Measurements from ENCODE around the gene ETF1.
"Not testable (repeated sequence)": the region's sequence is repeated elsewhere in the genome, so short reads cannot be mapped to it uniquely, and the experiment has no call there.

ETF1 gene

DNA sequence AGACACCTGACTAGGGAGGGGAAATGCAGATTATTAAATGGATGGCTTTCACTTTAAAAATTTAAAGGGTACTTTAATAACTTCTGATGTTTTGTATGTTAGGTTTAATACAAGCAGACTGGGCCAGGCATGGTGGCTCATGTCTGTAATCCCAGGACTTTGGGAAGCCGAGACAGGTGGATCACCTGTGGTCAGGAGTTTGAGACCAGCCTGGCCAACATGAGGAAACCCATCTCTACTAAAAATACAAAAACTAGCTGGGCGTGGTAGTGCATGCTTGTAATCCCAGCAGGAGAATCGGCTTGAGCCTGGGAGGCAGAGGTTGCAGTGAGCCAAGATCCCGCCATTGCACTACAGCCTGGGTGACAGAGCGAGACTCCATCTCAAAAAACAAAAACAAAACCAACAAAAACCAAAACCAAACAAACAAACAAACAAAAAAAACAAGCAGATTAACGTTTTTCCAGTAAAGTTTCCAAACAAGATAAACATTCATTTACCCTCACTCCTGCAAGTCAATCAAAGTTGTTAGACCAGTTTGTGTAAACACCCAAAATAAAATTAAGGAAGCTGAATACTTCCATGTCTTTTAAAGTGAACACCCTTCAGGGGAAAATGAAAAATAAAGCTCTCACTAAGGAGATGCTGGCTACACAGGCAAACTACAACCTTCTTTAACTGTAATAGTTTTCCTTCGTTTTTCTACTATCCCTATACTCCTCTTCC is 14.1 kb downstream of the ETF1 start:
- DNase-seq (ENCODE audit: low read depth): no peak

DNA sequence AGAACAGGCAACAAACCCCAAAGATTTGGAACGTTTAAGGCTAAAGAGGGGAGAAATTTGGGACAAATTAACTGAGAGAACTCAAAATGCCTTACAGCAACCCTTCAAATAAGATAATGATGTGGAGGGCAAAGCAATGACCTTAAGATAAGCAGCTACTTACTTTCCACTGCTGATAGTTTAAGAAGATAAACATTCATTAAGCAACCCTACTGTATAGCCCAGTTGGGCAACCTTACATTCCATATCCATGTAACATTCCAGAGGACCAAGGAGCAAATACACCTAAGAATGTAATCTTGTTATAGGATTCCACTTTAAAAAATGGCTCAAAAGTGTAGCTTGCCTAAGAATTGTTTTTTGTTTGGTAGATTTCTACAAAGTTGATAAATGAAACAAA is 14.8 kb downstream of the ETF1 start:
- no peak for DNase-seq (ENCODE audit: low read depth)

DNA sequence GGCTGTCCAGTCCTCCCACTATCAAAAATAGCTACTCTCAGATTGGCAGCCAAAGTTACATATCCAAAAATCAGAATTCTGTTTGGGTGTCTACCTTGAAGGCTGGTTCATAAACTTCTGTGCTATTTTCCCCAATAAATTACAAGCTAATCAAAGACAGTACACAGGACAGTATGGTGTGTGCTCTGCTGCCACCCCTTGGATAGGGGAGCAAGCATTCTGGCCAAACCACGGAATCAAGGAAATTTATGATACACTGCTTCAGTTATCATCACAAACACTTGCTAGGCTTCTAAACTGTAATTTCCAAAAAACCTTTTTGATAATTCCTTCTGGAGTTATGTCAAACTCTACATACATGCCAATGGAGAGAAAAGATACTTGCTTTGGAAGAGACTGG is 15.9 kb downstream of the ETF1 start:
- DNase-seq (ENCODE audit: low read depth): no peak

DNA sequence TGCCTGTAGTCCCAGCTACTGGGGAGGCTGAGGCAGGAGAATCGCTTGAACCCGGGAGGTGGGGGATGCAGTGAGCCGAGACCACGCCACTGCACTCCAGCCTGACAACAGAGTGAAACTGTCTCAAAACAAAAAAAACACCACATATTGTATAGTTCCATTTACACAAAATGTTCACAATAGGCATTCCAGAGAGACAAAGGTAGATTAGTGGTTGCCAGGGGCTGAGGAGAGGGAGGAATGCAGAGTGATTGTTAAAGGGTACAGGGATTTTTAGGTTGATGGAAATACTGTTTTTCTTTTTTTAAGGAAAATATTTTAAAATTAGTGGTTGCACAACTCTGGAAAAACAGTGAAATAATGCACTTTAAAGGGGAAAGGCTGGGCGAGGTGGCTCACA is 19.6 kb downstream of the ETF1 start:
- DNase-seq (ENCODE audit: low read depth): no peak

DNA sequence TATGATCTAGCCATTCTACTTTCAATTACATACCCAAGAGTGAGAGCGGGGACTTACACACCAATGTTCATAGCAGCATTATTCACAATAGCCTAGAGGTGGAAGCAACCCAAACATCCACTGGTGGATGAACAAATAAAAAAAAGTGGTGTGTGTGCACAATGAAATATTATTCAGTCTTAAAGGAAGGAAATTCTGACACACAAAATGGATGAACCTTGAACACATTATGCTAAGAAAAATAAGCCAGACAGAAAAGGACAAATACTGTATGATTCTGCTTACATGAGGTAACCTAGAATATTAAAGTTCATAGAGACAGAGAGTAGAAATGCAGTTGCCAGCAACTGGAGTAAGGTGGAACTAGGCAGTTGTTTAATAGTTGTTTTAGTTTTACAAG is 22.1 kb downstream of the ETF1 start:
- DNase-seq (ENCODE audit: low read depth): no peak

DNA sequence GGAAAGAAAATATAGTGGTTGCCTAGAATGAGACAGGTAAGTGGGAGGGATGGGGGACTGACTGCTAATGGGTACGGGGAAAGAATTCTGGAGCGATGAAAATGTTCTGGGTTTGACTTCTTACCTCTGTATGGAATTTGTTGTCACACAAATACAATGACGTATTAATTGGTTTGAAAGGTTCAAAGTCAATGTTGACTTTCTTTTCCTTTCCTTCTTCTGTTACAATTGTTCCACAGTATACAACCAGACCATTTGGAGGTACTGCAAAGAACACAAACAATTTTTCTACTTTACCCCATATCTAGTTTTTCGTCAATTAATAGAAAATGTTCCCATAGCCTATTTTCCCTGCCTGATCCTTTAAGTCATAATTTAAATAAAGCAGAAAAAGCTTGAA is 25.6 kb downstream of the ETF1 start:
- no peak for DNase-seq (ENCODE audit: low read depth)

DNA sequence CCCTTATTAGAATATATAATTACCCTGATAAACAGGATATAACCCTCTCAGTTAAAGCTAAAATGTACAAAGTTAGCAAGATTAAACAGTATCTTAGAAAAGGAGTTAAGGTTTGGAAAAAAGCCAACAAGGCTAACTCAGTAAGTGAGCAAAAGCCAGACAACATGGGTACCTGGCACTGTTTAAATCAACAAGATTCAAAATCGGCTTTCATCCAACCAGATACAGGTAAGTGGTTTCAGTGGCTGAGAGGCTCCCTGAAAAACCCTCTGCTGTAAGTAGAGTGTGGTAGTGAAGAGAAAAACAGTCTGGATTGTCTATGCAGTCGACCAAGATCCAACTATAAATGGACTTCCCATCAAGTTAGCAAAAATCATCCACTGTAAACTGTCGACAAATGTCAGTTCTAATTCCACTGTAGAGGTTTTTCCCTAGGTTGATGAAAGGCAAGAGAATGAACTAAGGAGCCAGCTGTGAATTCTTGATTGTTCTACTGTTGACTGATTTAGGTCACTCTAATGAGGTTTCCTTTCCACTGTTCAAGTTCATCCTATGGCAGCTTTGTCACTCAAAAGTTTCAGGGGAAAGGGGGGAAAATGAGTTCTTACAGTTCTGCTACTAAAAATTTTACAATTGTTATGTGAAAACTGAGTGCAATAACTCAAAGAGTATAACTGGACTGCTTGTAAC is 27.3 kb downstream of the ETF1 start:
- DNase-seq (ENCODE audit: low read depth): no peak

DNA sequence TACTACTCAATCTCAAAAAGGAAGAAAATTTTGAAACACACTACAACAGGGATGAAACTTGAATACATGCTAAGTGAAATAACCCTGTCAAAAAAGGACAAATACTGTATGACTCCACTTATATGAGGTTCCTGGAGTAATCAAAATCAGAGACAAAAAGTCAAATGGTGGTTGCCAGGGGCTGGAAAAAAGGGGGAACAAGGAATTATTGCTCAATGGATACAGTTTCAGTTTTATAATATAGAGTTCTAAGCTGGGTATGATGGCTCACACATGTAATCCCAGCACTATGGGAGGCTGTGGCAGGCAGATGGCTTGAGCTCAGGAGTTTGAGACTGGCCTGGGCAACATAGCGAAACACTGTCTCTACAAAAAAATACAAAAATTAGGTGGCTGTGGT is 29.0 kb downstream of the ETF1 start:
- no peak for DNase-seq (ENCODE audit: low read depth)

DNA sequence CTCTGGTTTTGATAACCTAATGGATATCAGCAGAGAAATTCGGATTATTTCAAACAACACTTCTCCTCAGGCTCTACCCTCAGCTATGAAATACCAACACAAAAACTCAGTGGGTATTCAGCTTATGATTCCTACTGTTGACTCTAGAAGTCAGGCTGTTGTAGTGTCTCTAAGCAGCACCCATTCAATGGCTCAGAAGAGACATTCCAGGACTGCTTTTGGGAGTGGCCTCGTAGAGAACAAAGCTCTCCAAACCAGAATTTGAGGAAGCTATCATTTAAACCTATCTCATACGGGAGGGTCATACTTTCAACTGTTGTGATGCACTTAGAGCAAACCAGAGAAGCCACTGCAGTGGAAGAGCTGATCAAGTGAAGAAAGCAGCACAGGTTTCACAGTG is 34.1 kb downstream of the ETF1 start:
- DNase-seq (ENCODE audit: low read depth): no peak

DNA sequence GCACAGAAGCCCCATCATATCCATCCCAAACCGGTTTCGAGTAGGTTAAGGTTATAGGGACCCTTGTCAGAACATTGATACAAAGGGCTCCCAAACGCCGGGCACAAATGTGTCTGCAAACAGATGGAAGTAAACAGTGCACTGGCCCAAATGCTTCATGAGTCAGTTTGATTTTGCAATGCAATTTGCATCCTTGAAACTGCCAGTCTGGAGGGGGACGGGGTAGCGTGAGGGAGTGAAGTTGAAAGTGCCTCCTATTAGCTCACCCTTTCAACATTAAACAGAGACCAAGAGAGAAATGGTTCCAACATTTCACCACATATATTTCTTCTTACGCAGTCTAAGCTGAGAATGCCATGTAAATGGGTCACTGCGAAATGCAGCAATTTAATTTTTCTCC is 35.6 kb downstream of the ETF1 start:
- DNase-seq (ENCODE audit: low read depth): not testable (repeated sequence)

DNA sequence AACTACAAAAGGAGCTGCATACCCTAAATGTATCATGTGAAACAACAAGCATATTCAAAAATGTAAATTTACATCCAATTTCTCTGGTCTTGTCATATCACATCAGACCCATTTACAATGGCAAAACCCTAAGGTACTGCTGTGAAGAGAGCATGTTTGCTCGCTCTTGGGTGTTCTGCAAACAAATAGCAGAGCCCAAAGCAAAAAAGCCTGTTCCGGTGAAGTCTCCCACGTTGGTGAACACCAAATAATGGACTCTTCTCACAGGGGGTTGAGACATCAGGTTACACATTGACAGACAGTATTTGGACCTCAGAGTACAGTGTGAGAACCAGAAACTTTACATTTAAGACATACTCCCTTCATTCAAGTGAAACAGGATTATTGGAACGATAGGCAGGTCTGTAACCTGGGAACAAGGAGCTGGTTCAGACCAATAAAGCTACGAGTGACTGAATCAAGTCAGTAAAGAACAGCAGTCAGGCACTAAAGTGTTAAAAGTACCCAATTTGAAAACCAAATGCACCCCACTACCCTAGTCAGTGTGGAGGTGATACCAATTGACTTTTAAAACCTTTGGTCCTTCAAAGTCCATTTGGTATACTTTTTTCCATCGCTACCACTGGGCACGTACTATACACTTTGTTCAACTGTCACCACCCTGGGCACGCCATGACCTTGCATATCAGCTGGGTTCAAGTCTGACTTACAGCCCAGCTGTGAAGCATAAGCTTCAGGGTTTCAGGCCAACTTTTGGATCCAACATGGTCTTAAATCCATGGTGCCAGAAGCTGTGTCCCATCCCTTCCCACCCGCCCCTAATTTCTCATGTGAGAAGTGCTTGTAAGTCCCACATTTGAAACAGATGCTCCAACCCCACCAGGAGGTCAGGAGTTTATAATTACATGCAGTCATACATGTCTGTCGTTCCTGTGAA is 36.4 kb downstream of the ETF1 start:
- no peak for DNase-seq (ENCODE audit: low read depth)

DNA sequence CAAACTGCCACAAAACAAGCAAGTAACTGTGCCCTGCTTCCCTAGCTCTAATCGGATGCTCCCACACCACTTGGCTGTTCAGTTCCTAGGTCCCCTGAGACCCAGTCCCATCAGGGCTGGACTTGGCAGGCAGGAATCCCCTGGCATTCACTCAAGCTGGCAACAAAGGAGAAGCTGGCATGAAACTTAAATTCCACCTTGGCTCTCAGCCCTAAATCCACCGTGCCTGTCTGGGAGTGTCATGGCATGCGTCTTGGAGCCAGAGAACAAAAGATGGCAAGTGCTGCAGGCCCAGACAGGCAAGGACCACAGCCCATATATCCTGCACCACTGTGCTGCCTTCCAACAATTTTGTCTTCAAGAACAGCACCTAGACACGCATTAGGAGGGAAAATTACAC is 38.2 kb downstream of the ETF1 start:
- DNase-seq (ENCODE audit: low read depth): no peak

DNA sequence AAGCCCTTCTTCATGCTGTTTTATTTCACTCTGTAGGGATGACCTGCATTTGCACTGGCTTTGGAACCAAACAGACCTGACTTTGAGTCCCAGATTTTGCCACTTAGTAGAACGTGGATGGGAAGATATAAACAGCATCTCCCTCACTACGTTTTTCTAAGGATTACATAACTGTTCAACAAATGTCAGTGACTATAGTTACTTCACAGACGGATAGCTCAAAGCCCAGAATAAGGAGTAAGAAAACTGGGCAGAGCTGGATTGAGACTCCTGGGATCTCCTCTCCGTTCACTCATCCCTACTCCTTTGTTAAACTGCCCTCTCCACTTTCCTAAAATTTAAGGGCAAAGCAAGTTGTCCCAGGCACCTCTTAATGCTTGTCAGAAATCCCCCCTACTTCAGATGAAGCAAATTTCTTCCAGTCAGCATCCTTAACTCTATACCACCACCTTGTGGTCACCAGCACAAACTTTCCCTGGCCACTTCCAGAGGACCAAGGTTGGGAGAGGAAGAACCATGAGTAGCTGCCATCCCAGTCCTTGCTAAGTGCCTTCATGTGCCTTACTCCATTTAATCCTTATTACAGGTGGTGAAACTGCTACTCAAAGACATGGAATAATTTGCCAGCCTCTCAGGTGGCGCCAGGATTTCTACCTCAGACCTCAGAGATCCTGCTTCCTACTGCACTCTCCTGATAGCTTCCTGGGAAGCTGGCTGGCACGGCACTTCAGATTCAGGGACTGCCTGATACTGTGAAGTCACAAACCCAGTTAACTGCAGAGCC is 39.4 kb downstream of the ETF1 start:
- no peak for DNase-seq (ENCODE audit: low read depth)

DNA sequence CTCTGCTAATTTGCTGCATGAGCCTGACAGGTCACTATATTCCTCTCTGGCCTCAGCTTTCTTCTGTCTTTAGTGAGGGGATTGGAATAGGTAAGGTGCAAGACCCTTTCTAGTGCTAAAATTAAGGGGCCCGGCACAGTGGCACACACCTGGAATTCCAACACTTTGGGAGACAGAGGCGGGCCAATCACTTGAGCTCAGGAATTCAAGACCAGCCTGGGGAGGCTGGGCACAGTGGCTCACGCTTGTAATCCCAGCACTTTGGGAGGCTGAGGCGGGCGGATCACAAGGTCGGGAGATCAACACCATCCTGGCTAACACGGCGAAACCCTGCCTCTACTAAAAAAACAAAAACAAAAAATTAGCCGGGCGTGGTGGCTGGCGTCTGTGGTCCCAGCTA is 40.5 kb downstream of the ETF1 start:
- no peak for DNase-seq (ENCODE audit: low read depth)

DNA sequence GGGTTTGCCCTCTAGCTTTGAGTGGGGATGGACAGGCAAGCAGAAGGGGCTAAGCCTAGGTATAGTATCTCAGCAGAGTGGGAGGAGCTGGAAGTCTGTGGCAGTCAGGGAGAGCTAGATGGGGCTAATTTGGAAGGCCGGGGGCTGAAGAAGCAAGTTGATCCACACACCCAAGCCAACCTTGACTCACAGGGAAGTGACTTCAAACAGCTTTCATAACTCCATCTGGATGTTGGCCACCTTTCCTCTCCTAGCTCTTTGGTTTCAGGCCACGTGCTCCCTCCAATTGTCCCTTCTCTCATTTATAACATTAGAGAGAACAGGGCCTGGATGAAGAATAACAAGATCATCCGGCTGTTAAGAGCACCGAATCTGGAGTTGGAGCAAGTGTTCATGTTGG is 40.9 kb downstream of the ETF1 start:
- no peak for DNase-seq (ENCODE audit: low read depth)

DNA sequence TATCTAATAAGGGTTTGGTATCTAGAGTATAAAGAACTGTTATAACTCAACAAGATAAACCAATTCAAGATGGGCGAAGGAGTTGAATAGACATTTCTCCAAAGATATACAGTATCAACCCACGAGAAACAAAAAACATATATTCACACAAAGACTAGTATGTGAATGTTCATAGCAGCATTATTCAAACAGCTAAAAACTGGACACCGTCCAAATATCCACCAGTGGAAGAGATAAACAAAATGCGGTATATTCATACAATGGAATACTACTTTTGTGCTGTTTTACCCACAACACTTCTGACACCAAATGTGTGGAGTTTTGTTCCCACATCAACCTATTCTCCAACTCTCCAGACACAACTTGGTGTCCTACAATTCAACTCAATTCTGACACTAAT is 44.7 kb downstream of the ETF1 start:
- no peak for DNase-seq (ENCODE audit: low read depth)

DNA sequence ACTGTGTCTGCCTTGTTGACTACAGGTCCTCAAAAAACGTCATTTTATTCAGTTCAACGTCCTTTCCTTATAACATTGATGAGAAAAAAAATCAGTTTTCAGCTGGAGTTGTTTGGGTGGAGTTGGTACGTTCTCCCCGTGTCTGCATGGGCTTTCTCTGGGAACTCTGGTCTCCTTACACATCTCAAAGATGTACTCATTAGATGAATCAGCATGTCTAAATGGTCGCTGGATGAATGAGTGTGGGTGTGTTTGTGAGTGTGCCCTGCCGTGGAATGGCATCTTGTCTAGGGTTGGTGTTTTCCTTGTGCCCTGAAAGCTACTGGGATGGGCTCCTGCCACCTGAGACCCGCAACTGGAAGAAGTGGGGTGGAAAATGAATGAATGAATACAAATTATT is 47.7 kb downstream of the ETF1 start:
- no peak for DNase-seq (ENCODE audit: low read depth)

DNA sequence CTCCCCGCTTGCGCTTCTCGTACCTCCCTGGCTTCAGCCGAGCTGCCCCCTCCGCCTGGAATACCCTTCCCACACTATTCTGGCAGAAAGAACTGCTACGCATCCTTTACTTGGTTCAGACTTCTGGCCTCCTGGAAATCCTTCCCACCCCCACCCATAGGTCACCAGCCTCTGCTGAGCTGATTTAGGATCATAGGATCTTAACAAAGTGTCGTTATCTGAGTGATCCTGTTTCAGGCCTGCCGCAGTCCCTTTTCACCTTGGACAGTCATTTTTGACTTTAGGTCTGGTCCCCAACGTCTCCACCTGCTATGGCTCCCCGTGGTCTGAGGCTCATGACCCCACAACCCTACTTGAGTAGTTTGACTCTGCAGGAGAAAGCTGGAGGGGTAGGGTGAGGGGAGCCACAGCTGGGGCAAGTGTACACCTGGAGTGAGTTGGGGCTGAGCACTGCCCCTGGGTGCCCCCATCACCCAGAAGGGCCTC is 50.4 kb downstream of the ETF1 start:
- DNase-seq (ENCODE audit: low read depth): no peak

DNA sequence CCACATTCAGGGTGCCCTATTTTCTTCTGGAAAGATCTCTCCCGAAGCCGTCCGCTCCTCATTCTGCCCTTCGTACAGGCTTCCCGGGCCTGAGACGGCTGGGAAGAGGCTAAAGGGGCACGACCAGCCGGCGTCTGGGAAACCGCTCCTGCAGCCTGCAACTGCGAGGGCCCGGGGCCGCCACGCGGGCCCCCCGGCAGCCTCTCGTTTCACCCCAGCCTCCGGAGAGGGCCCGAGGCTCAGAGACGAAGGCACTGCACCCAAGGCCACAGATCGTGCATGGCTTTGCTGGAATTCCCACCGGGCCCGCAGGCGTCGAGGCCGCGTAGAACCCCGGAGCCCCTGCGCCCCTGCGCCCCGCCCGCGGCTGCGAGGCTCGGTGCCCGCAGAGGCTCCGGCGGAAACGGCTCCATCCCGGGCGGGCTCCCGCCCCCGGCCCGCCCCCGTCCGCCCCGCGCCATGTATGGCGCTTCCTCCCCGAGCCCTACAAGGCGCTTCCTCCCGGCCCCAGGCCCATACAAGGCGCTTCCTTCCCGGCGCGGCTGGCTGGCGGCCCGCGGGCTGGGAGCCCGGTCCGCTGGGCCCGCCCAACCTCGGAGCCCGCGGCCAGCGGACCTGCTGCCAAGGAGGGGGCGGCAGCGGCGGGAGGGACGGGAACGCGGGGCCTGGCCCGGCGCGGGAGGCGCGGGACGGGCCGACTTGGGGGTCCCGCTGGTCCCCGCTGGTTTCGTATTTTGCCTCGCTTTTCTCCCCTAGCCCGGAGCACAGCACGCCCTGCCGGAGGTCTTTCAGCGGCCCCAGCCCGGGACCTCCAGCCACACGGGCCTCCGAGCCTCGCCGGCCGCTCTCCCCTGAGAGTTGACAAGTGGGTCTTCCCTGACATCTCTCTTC is 51.1 kb downstream of the ETF1 start:
- peak; percentile 61 for DNase-seq (ENCODE audit: low read depth)

DNA sequence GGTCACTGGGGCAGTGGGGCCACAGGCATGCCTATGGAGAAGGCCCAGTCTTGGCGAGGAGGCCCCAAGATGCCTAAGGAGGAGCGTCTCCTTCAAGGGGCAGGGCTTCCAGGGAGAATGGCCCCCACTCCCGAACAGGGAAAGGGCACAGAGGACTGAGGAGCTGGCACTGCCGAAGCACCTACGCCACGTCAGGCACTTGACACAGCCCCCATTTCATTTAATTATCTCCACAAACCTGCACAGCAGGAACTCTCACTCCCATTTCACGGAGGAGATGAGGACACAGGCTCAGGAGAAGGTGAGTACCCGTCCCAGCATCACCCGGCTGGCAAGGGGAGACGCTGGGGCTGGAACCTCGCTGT is 51.8 kb downstream of the ETF1 start:
- no peak for DNase-seq (ENCODE audit: low read depth)

All from stimulated activated CD8-positive, alpha-beta memory T cell treated with anti-CD3 and anti-CD28 coated beads, Interleukin-15, amount 100 ng/mL, for 24 hours (primary cell).